Measurements from ENCODE around the gene C11orf24.

DNA sequence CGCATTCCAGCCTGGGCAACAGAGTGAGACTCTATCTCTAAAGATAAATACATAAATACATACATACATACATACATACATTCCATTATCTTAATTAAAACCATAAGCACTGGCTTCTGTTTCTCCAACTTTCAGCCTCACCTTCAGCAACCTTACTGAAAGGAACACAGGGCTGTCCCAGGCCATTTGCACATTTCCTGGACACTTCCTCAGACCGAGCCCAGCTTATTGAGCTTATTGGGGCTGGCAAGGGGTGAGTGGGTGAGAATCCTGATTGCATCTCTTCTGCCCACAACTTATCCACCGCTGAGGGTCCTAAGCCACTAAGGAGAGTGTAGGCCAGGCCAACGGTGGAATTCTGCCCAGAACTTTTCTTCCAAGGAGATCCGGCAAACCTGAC lies 24.2 kb upstream of the C11orf24 start:
- TF ChIP-seq, protein P1, sequence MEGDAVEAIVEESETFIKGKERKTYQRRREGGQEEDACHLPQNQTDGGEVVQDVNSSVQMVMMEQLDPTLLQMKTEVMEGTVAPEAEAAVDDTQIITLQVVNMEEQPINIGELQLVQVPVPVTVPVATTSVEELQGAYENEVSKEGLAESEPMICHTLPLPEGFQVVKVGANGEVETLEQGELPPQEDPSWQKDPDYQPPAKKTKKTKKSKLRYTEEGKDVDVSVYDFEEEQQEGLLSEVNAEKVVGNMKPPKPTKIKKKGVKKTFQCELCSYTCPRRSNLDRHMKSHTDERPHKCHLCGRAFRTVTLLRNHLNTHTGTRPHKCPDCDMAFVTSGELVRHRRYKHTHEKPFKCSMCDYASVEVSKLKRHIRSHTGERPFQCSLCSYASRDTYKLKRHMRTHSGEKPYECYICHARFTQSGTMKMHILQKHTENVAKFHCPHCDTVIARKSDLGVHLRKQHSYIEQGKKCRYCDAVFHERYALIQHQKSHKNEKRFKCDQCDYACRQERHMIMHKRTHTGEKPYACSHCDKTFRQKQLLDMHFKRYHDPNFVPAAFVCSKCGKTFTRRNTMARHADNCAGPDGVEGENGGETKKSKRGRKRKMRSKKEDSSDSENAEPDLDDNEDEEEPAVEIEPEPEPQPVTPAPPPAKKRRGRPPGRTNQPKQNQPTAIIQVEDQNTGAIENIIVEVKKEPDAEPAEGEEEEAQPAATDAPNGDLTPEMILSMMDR (IDR thresholded peaks at IDR 0.05): no peak
- TF ChIP-seq POLR2A (IDR thresholded peaks at IDR 0.05): no peak

All from Peyer's patch (tissue), 4 donors.